CD14-positive monocyte (primary cell): ENCODE results near the gene PAN3. TPM values are rescaled to one million over a fixed set of nuclear protein-coding genes. Genes with fewer than 3 reads are reported as not detected.

Experiments
- DNase-seq, 3 donors: peaks; one replicate each; pipeline ENCODE4 v3.0.0-alpha.2; 2011 to 2022
- H2AFZ ChIP-seq: 2 replicates; pipeline ENCODE4 v1.6.0; 2012; ENCODE audit warnings: mild to moderate bottlenecking, low read depth, low read length, inconsistent platforms; ENCODE audit not compliant: insufficient read depth, poor library complexity, severe bottlenecking
- H3K27ac ChIP-seq, 2 donors: 1 replicate in 1 of 2; 2 replicates in 1 of 2; pipeline ENCODE4 v1.5.1; 2012 to 2013; ENCODE audit warnings: low read length in 2 of 2, control low read depth in 1 of 2, inconsistent platforms in 1 of 2, low read depth in 1 of 2, mild to moderate bottlenecking in 1 of 2
- H3K27me3 ChIP-seq, 2 donors: one replicate each; pipeline versions ENCODE4 v1.6.0 to v1.6.1; 2011 to 2013; ENCODE audit warnings: low read length in 2 of 2; ENCODE audit not compliant: control insufficient read depth in 2 of 2, insufficient read depth in 2 of 2
- H3K36me3 ChIP-seq, 2 donors: replicated peaks in 1 of 2; 1 replicate in 1 of 2; 2 replicates in 1 of 2; pipeline versions ENCODE4 v1.5.1 to v1.6.1; 2012 to 2013; ENCODE audit warnings: low read length in 2 of 2, control low read depth in 1 of 2, inconsistent platforms in 1 of 2, mild to moderate bottlenecking in 1 of 2; ENCODE audit not compliant: insufficient read depth in 2 of 2, control insufficient read depth in 1 of 2
- H3K4me1 ChIP-seq, 2 donors: 1 replicate in 1 of 2; 2 replicates in 1 of 2; pipeline versions ENCODE4 v1.5.1 to v1.6.1; 2012 to 2013; ENCODE audit warnings: low read length in 2 of 2, control low read depth in 1 of 2, inconsistent platforms in 1 of 2, mild to moderate bottlenecking in 1 of 2, moderate library complexity in 1 of 2; ENCODE audit not compliant: insufficient read depth in 2 of 2, control insufficient read depth in 1 of 2
- H3K4me2 ChIP-seq: replicated peaks from 2 replicates; pipeline ENCODE3; 2012; ENCODE audit warnings: low read length, moderate library complexity, mild to moderate bottlenecking; ENCODE audit not compliant: poor library complexity, severe bottlenecking; ENCODE audit errors: extremely low read depth
- H3K4me3 ChIP-seq, 3 experiments: fragments of 200-600 bp in 1 of 3; sonication (generic) in 1 of 3; replicated peaks in 1 of 3; 1 replicate in 2 of 3; 2 replicates in 1 of 3; pipeline ENCODE4 v1.5.1; 2011 to 2013; ENCODE audit warnings: low read length in 3 of 3, mild to moderate bottlenecking in 3 of 3, control low read depth in 2 of 3, low read depth in 2 of 3, inconsistent platforms in 1 of 3, moderate library complexity in 1 of 3
- H3K79me2 ChIP-seq: 2 replicates; pipeline ENCODE4 v1.6.0; 2012; ENCODE audit warnings: mild to moderate bottlenecking, control low read depth, inconsistent platforms, low read length, moderate library complexity; ENCODE audit not compliant: insufficient read depth
- H3K9ac ChIP-seq: 2 replicates; pipeline ENCODE4 v1.6.0; 2017; ENCODE audit warnings: low read length, mild to moderate bottlenecking; ENCODE audit not compliant: insufficient read depth, poor library complexity, severe bottlenecking
- H3K9me3 ChIP-seq, 2 donors: replicated peaks in 1 of 2; 1 replicate in 1 of 2; 2 replicates in 1 of 2; pipeline versions ENCODE4 v1.5.1 to v1.6.1; 2012 to 2013; ENCODE audit warnings: low read length in 2 of 2, control low read depth in 1 of 2; ENCODE audit not compliant: control insufficient read depth in 1 of 2, insufficient read depth in 1 of 2
- H4K20me1 ChIP-seq: 2 replicates; pipeline ENCODE4 v1.6.0; 2012; ENCODE audit warnings: mild to moderate bottlenecking, low read length, control low read depth, moderate library complexity; ENCODE audit not compliant: insufficient read depth
- H3K27ac Mint-ChIP-seq, 7 donors: one replicate each; pipeline ENCODE4 v1.8.0; 2020; ENCODE audit warnings: mild to moderate bottlenecking in 7 of 7, mixed read lengths in 7 of 7, moderate library complexity in 6 of 7, inconsistent platforms in 2 of 7
- H3K27me3 Mint-ChIP-seq, 3 donors: one replicate each; pipeline ENCODE4 v1.8.0; 2021 to 2022; ENCODE audit warnings: low read depth in 3 of 3, mild to moderate bottlenecking in 3 of 3, mixed read lengths in 3 of 3, moderate library complexity in 3 of 3, inconsistent platforms in 1 of 3
- H3K36me3 Mint-ChIP-seq, 2 donors: one replicate each; pipeline ENCODE4 v1.8.0; 2020; ENCODE audit warnings: mixed read lengths in 2 of 2, inconsistent platforms in 1 of 2, mild to moderate bottlenecking in 1 of 2
- H3K4me1 Mint-ChIP-seq: one replicate; pipeline ENCODE4 v1.8.0; 2020; ENCODE audit warnings: mild to moderate bottlenecking, mixed read lengths
- H3K4me3 Mint-ChIP-seq, 2 donors: one replicate each; pipeline ENCODE4 v1.8.0; 2020; ENCODE audit warnings: mild to moderate bottlenecking in 2 of 2, mixed read lengths in 2 of 2, moderate library complexity in 1 of 2
- H3K9me3 Mint-ChIP-seq, 7 donors: one replicate each; pipeline ENCODE4 v1.8.0; 2020 to 2022; ENCODE audit warnings: mixed read lengths in 7 of 7, mild to moderate bottlenecking in 6 of 7, moderate library complexity in 6 of 7, inconsistent platforms in 2 of 7
- CTCF ChIP-seq: fragments of 200-600 bp; IDR thresholded peaks from one replicate; pipeline ENCODE4 v1.8.0; 2022; ENCODE audit warnings: antibody characterized with exemption, mild to moderate bottlenecking
- WGBS: methylation state at CpG from one replicate; pipeline ENCODE4 v1.1.5; 2013; ENCODE audit warnings: missing lambda C conversion rate; ENCODE audit not compliant: insufficient coverage; 5-methylcytosine and 5-hydroxymethylcytosine counted together
- intact Hi-C, 2 donors: fragments of 100-400 bp; cut with micrococcal nuclease; formaldehyde crosslinking; loops; one replicate each; pipeline versions ENCODE4 v1.15.0 to v1.15.1; 2023
- polyA plus RNA-seq, 3 donors: library from polyadenylated mRNA; depleted of rRNA in 1 of 3; unstranded in 2 of 3; stranded (reverse) in 1 of 3; fragments of 300-500 nt in 2 of 3; fragments of >200 nt in 1 of 3; fragmentation: Illumina TruSeq in 2 of 3; gene quantifications; 1 replicate in 2 of 3; 2 replicates in 1 of 3; pipeline ENCODE4 v1.2.3, GENCODE V29; 2012 to 2021
- small RNA-seq: library from RNA; depleted of rRNA; stranded (forward); fragments of <200 nt; gene quantifications from one replicate; pipeline ENCODE3, GENCODE V24; 2012; ENCODE audit warnings: low read depth; ENCODE audit not compliant: insufficient read length

The PAN3 gene
- polyA plus RNA-seq, 3 donors: 3.0 to 27.9 (median 3.2) TPM

GRCh38 chr13:28342251-28342650 is 203.9 kb downstream of the PAN3 start:
- no peaks in the 10 kb centered on the region for H3K79me2 ChIP-seq
- no peaks in the 10 kb centered on the region for H3K4me1 ChIP-seq
- no peak overlapping the region for H2AFZ ChIP-seq
- intact Hi-C loops: no loop called here
- no peak for DNase-seq
- Mint-ChIP-seq H3K4me3 (peak overlapping the region in 1 of 2 donors; percentile 8), H3K9me3 (peaks cover 0 to 5% (median 0%) of the 10 kb centered on the region in 7 donors), H3K4me1 (no peaks in the 10 kb centered on the region), H3K36me3 (no peaks in the 10 kb centered on the region), H3K27me3 (peaks cover 64 to 92% (median 88%) of the 10 kb centered on the region in 3 donors), H3K27ac (no peak overlapping the region)
- H3K27me3 ChIP-seq: peaks cover 79 to 88% of the 10 kb centered on the region in 2 donors
- no peaks in the 10 kb centered on the region for H3K9me3 ChIP-seq
- no peak overlapping the region for H3K27ac ChIP-seq
- no CpG with 5 or more reads among the region's 2 CpGs for WGBS
- H4K20me1 ChIP-seq: no peaks in the 10 kb centered on the region
- H3K36me3 ChIP-seq: no peaks in the 10 kb centered on the region
- H3K4me2 ChIP-seq: no peak overlapping the region
- no peak overlapping the region for H3K9ac ChIP-seq
- H3K4me3 ChIP-seq: no peak overlapping the region
- TF ChIP-seq CTCF: no peak

GRCh38 chr13:28344163-28344562 is 205.8 kb downstream of the PAN3 start:
- H3K79me2 ChIP-seq: no peaks in the 10 kb centered on the region
- no peaks in the 10 kb centered on the region for H3K36me3 Mint-ChIP-seq
- H3K4me2 ChIP-seq: no peak overlapping the region
- no peak overlapping the region for H3K27ac ChIP-seq
- no peaks in the 10 kb centered on the region for H3K36me3 ChIP-seq
- H3K27me3 Mint-ChIP-seq: peaks cover 67 to 92% (median 89%) of the 10 kb centered on the region in 3 donors
- H4K20me1 ChIP-seq: no peaks in the 10 kb centered on the region
- no peaks in the 10 kb centered on the region for H3K9me3 ChIP-seq
- no peak overlapping the region for H3K4me3 ChIP-seq
- WGBS: 83% methylated on average over 3 of the region's 3 CpGs
- H3K4me3 Mint-ChIP-seq: peak overlapping the region in 1 of 2 donors; percentile 62
- peaks cover 77 to 89% of the 10 kb centered on the region in 2 donors for H3K27me3 ChIP-seq
- H3K9ac ChIP-seq: no peak overlapping the region
- no peak for TF ChIP-seq CTCF
- H2AFZ ChIP-seq: no peak overlapping the region
- no peaks in the 10 kb centered on the region for H3K4me1 ChIP-seq
- H3K9me3 Mint-ChIP-seq: peaks cover 0 to 5% (median 0%) of the 10 kb centered on the region in 7 donors
- no peak for DNase-seq
- H3K27ac Mint-ChIP-seq: no peak overlapping the region
- peaks cover 7% of the 10 kb centered on the region for H3K4me1 Mint-ChIP-seq
- intact Hi-C loops: no loop called here

Small RNAs within 50 kb of the gene (small RNA-seq; reads per million reads assigned to genes)
- not detected for gene RNU6-82P

Other genes starting within 250 kb of the PAN3 start
- not detected for gene PDX1, start 218.5 kb upstream of the PAN3 start, polyA plus RNA-seq
- not detected for gene CDX2, start 169.2 kb upstream of the PAN3 start, polyA plus RNA-seq
- gene URAD, start 149.9 kb upstream of the PAN3 start, polyA plus RNA-seq: under 1 TPM in 1 of 3 donors, not detected in 2; 0.12 TPM
- 1 to 10 TPM; 2.1 to 5.3 (median 3.7) TPM for gene FLT3, start 38.0 kb upstream of the PAN3 start, polyA plus RNA-seq